Thyroid gland (tissue), 4 donors: ENCODE data around the gene DPPA4. TPM values are rescaled to one million over a fixed set of nuclear protein-coding genes. Genes with fewer than 3 reads are reported as not detected.

ENCODE experiments used
- DNase-seq, 2 donors: peaks; one replicate each; pipeline ENCODE4 v3.0.0-alpha.2; 2019
- H3K27ac ChIP-seq, 3 donors: fragments of 200-600 bp; sonication (generic); 1 replicate in 2 of 3; 2 replicates in 1 of 3; pipeline ENCODE4 v1.5.1; 2016 to 2019; ENCODE audit warnings: mild to moderate bottlenecking in 1 of 3, moderate library complexity in 1 of 3
- H3K27me3 ChIP-seq: fragments of 200-600 bp; sonication (generic); one replicate; pipeline ENCODE4 v1.5.1; 2019
- H3K36me3 ChIP-seq, 2 donors: fragments of 200-600 bp; sonication (generic); one replicate each; pipeline ENCODE4 v1.5.1; 2016 to 2019
- H3K4me1 ChIP-seq, 2 donors: fragments of 200-600 bp; sonication (generic); one replicate each; pipeline ENCODE4 v1.5.1; 2017 to 2019
- H3K4me3 ChIP-seq, 3 donors: fragments of 200-600 bp; sonication (generic); replicated peaks in 1 of 3; 1 replicate in 2 of 3; 2 replicates in 1 of 3; pipeline ENCODE4 v1.5.1; 2016; ENCODE audit warnings: mild to moderate bottlenecking in 1 of 3
- H3K9me3 ChIP-seq: fragments of 200-600 bp; sonication (generic); one replicate; pipeline ENCODE4 v1.5.1; 2017
- POLR2A ChIP-seq, 2 donors: fragments of 450-650 bp; IDR thresholded peaks; one replicate each; pipeline ENCODE4 v1.6.1; 2017; ENCODE audit warnings: antibody characterized with exemption in 2 of 2, mild to moderate bottlenecking in 2 of 2, moderate library complexity in 1 of 2
- WGBS, 2 donors: methylation state at CpG; one replicate each; pipeline ENCODE4 v1.1.5; 2017; 5-methylcytosine and 5-hydroxymethylcytosine counted together
- intact Hi-C: fragments of 100-400 bp; cut with DNase I; formaldehyde crosslinking; loops from one replicate; pipeline ENCODE4 v1.15.1; 2023
- total RNA-seq, 4 donors: library from RNA; depleted of rRNA; stranded (reverse); fragments of >200 nt; gene quantifications; one replicate each; pipeline ENCODE4 v1.2.3, GENCODE V29; 2016
- TF ChIP-seq, protein P1 (sequence below), 6 experiments: fragments of 200-600 bp in 3 of 6; fragments of 450-650 bp in 3 of 6; sonication (generic) in 3 of 6; IDR thresholded peaks; one replicate each; pipeline ENCODE4 v1.5.1; 2016 to 2019; ENCODE audit warnings: antibody characterized with exemption in 6 of 6, mild to moderate bottlenecking in 2 of 6, inconsistent platforms in 1 of 6, moderate library complexity in 1 of 6

Gene DPPA4
- total RNA-seq, 4 donors from 2014 or later: not detected

DNA sequence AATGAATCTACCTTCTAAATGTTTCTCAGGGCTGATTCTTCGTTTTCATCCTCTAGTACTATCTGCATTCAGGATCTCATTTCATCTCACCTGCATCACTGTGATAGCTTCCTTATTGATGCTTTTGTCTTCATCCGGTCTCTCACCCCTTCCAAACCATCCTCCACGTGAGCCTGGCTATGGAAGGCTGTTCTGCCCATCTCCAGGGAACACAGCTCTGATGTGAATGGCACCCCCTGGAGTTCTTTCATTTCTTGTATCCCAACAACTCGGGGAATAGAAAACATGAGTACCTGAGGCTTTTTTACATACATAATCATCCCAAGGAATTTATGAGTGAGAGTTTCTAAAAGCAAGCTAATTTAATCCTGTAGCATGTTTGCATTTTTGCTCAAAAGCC, 8.8 kb upstream of the DPPA4 start:
- H3K4me3 ChIP-seq: no peak overlapping the region
- H3K4me1 ChIP-seq: no peaks in the 10 kb centered on the region
- no peak for DNase-seq
- no peak overlapping the region for H3K27ac ChIP-seq
- intact Hi-C loops: no loop called here
- WGBS, 2 donors: 63% methylated on average over 4 of the region's 4 CpGs
- no peaks in the 10 kb centered on the region for H3K36me3 ChIP-seq
- H3K9me3 ChIP-seq: no peaks in the 10 kb centered on the region
- no peaks in the 10 kb centered on the region for H3K27me3 ChIP-seq
- TF ChIP-seq POLR2A (IDR thresholded peaks at IDR 0.05): no peak
- TF ChIP-seq, protein P1, sequence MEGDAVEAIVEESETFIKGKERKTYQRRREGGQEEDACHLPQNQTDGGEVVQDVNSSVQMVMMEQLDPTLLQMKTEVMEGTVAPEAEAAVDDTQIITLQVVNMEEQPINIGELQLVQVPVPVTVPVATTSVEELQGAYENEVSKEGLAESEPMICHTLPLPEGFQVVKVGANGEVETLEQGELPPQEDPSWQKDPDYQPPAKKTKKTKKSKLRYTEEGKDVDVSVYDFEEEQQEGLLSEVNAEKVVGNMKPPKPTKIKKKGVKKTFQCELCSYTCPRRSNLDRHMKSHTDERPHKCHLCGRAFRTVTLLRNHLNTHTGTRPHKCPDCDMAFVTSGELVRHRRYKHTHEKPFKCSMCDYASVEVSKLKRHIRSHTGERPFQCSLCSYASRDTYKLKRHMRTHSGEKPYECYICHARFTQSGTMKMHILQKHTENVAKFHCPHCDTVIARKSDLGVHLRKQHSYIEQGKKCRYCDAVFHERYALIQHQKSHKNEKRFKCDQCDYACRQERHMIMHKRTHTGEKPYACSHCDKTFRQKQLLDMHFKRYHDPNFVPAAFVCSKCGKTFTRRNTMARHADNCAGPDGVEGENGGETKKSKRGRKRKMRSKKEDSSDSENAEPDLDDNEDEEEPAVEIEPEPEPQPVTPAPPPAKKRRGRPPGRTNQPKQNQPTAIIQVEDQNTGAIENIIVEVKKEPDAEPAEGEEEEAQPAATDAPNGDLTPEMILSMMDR (IDR thresholded peaks at IDR 0.05): no peak

DNA sequence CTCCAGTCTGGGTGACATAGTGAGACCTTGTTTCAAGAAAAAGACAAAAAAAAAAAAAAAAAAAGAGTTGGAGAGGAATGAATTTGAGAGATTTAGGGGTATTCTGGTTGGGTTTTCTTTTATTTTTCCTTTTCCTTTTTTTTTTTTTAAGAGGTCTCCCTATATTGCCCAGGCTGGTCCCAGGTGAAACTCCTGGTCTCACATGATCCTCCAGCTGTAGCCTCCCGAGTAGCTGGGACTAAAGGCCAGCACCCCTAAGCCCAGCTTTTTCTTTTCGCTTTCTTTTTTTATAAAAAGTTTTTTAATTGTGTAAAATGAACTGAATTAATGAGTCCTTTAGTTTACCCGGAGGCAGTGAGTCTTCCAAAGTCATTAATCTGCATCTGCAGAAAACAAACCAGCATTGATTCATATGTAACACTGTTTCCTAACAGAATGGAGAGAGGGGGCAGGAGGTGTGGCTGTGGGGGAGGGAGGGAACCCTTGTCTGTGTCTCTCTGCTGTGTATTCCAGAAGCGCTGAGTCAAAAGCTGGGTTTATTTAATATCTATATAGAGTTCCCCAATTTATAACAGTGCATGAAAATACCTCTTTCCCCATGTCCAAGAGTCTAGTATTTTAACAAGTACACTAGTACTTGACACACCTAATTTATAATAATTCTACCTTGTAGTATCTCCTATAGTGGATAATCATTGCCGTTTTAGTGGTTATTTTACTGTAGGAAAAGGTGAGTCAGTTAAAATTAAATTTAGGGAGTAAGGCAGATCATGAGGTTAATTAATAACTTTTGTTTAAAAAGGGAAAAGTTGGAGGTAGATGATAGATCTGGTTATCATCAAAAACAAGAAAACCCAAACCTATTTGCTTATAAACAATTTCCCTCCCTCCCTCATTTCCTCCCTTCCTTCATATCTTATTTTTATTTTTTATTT, 2.6 kb upstream of the DPPA4 start:
- Histone ChIP-seq H3K27me3 (no peaks in the 10 kb centered on the region), H3K36me3 (no peaks in the 10 kb centered on the region), H3K4me1 (no peaks in the 10 kb centered on the region), H3K27ac (no peak overlapping the region), H3K9me3 (no peaks in the 10 kb centered on the region), H3K4me3 (no peak overlapping the region)
- TF ChIP-seq, protein P1 (IDR thresholded peaks at IDR 0.05): no peak
- no peak for TF ChIP-seq POLR2A (IDR thresholded peaks at IDR 0.05)
- no peak for DNase-seq
- 67 to 71% methylated on average over 5 of the region's 5 CpGs for whole genome bisulfite sequencing, 2 donors
- intact Hi-C loops: no loop called here

DNA sequence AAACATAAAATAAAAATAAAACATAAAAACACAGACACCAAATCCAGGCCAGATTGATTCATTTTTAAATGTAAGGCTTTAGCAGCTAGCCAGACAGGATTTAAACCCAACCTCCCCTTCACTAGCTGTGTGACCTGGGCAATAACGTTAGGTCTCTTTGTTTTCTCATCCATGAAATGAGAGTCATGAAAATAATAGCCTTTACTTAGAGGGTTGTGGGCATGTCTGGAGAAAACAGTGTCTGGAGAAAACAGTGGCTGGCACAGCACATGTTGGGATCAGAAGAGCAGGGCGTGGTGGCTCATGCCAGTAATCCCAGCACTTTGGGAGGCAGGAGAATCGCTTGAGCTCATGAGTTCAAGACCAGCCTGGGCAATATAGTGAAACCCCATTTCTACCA, 1.9 kb upstream of the DPPA4 start:
- intact Hi-C loops: no loop called here
- Histone ChIP-seq H3K36me3 (no peaks in the 10 kb centered on the region), H3K9me3 (no peaks in the 10 kb centered on the region), H3K27ac (no peak overlapping the region), H3K4me3 (no peak overlapping the region), H3K4me1 (no peaks in the 10 kb centered on the region), H3K27me3 (no peaks in the 10 kb centered on the region)
- 58 to 64% methylated on average over 3 of the region's 3 CpGs for WGBS, 2 donors
- no peak for TF ChIP-seq POLR2A (IDR thresholded peaks at IDR 0.05)
- TF ChIP-seq, protein P1 (IDR thresholded peaks at IDR 0.05): no peak
- no peak for DNase-seq

DNA sequence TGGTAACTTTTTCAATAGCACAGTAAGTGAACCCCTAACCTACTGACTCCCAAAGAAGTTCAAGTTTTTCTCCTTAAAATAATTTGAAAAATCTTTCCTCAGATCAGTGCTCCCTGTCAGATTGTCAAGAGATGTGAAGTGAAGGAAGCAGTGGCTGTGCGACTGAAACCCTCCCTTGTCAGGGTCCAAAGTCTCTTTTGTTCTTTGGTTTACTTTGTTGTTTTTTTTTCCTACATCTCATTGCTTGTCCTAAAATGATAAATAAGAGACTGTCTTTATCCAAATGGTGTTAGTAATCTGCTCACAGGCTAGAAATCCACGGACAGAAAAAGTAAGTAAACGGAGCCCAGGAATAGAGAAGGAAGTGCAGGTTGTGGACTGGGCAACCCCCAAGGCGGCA, 976 bp upstream of the DPPA4 start:
- Histone ChIP-seq H3K4me1 (no peaks in the 10 kb centered on the region), H3K9me3 (no peaks in the 10 kb centered on the region), H3K27ac (no peak overlapping the region), H3K36me3 (no peaks in the 10 kb centered on the region), H3K4me3 (no peak overlapping the region), H3K27me3 (no peaks in the 10 kb centered on the region)
- no peak for DNase-seq
- no peak for TF ChIP-seq POLR2A (IDR thresholded peaks at IDR 0.05)
- TF ChIP-seq, protein P1 (IDR thresholded peaks at IDR 0.05): no peak
- WGBS, 2 donors: 54 to 55% methylated on average over 4 of the region's 4 CpGs
- intact Hi-C loops: no loop called here

DNA sequence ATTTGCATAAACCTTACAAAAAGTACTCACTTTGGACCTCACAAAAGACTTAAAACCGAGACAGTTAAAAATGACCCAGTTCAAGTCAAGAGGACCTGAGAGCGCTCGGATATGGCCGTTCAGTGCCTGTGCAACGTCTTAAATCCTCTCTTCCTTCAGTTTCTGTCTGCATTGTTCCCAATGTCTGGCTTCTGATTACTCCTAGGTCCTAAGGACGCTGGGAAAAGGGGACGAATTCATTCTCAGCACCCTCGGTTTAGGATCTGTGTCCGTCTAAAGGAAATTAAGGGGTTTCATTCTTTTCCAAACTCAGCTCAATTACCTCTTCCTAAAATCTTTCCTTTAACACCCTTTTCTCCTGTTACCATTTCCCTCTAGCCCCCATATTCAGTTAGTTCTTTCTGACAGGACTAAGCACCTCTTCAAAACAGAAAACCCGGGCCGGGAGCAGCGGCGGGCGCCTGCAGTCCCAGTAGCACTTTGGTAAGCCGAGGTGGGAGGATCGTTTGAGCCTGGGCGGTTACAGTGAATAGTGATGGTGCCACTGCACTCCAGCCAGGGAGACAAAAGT, 970 bp downstream of the DPPA4 start:
- no peak for TF ChIP-seq POLR2A (IDR thresholded peaks at IDR 0.05)
- TF ChIP-seq, protein P1 (IDR thresholded peaks at IDR 0.05): no peak
- no peaks in the 10 kb centered on the region for H3K4me1 ChIP-seq
- H3K9me3 ChIP-seq: no peaks in the 10 kb centered on the region
- no peak overlapping the region for H3K4me3 ChIP-seq
- no peaks in the 10 kb centered on the region for H3K36me3 ChIP-seq
- intact Hi-C loops: no loop called here
- 4 to 6% methylated on average over 17 of the region's 17 CpGs for WGBS, 2 donors
- DNase-seq: peak; percentile 3 to 10
- no peak overlapping the region for H3K27ac ChIP-seq
- no peaks in the 10 kb centered on the region for H3K27me3 ChIP-seq
